MM.1S (cell line): ENCODE measurements around the gene SDK1.

Experiments used
- EZH2 ChIP-seq: fragments of 300-600 bp; sonication (generic); optimal IDR thresholded peaks from 2 replicates; pipeline ENCODE3; 2017; ENCODE audit warnings: low read depth, mild to moderate bottlenecking, antibody characterized with exemption, low read length, mixed read lengths
- TF ChIP-seq, protein P1 (sequence below): fragments of 300-600 bp; sonication (generic); IDR thresholded peaks from 2 replicates; pipeline ENCODE4 v1.5.1; 2016; ENCODE audit warnings: antibody characterized with exemption, low read length, mixed read lengths

DNA sequence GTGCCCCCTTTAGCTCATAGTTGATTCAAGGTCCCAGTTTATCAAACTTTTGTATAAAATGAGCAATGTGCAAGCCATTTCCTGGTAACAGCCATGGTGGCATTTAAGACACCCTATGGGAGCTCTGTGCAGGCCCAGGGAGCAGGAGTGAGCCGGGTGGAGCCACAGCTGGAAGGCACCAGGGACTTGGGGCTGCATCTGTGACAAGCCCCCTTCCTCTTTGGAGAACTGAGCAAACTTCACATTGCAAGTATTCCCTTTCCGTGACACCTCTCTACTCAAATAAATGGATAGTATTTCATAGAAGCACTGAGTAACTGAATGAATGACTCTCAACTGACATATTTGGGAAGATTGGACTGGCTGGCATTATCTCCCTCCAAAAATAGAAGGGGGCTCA is 822.3 kb downstream of the SDK1 start:
- TF ChIP-seq, protein P1, sequence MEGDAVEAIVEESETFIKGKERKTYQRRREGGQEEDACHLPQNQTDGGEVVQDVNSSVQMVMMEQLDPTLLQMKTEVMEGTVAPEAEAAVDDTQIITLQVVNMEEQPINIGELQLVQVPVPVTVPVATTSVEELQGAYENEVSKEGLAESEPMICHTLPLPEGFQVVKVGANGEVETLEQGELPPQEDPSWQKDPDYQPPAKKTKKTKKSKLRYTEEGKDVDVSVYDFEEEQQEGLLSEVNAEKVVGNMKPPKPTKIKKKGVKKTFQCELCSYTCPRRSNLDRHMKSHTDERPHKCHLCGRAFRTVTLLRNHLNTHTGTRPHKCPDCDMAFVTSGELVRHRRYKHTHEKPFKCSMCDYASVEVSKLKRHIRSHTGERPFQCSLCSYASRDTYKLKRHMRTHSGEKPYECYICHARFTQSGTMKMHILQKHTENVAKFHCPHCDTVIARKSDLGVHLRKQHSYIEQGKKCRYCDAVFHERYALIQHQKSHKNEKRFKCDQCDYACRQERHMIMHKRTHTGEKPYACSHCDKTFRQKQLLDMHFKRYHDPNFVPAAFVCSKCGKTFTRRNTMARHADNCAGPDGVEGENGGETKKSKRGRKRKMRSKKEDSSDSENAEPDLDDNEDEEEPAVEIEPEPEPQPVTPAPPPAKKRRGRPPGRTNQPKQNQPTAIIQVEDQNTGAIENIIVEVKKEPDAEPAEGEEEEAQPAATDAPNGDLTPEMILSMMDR, result no peak
- TF ChIP-seq EZH2, result no peak
